ENCODE measurements around the gene SERPINB6. TPM values are rescaled to one million over a fixed set of nuclear protein-coding genes. Genes with fewer than 3 reads are reported as not detected.
A peak's percentile ranks its signal among the peaks of the same experiment; 100 is the strongest.

Gene SERPINB6
- total RNA-seq (2014; rRNA removed; shearing (Covaris generic)) (95.7 and 141 TPM in 2 replicates), polyA plus RNA-seq (2016; fragmentation: Nextera tagmentation; extraction: Ambion mirVana) (149 and 153 TPM in 2 replicates)

- Histone ChIP-seq H3K27me3 (replicated peaks; ENCODE audit: insufficient read depth) (no peaks in the 10 kb centered on the region), H3K4me3 (peak within 1 kb of the TSS; percentile 74), H3K79me2 (ENCODE audit: insufficient read depth) (peaks cover 51% of the 10 kb centered on the region), H3K27ac (peak within 1 kb of the TSS; percentile 85), H4K20me1 (ENCODE audit: insufficient read depth) (no peaks in the 10 kb centered on the region), H3K36me3 (ENCODE audit: low read depth) (0 out of 2 replicates have a peak, but pooled peaks cover 5% of the 10 kb centered on the region), H3K9ac (peak within 1 kb of the TSS; percentile 88), H3K9me3 (ENCODE audit: low read depth) (no peaks in the 10 kb centered on the region), H3F3A (ENCODE audit: insufficient read depth) (peaks cover 28% of the 10 kb centered on the region), H3K4me2 (ENCODE audit: unreplicated experiment) (peak within 1 kb of the TSS; percentile 96), H3K9me2 (ENCODE audit: insufficient read depth) (no peaks in the 10 kb centered on the region), H2AFZ (peak within 1 kb of the TSS; percentile 92), H3K4me1 (ENCODE audit: insufficient read depth) (peaks cover 36% of the 10 kb centered on the region)
- 3 to 4% methylated on average over 46 to 62 of the region's 63 CpGs for whole genome bisulfite sequencing, 2 experiments (ENCODE audit: low coverage in 1 of 2, low lambda C conversion rate in 2 of 2, missing lambda C conversion rate in 2 of 2)
- in situ Hi-C loops (cut with MboI): no loop called here
- TF ChIP-seq EZH2phosphoT487 (IDR thresholded peaks at IDR 0.05; ENCODE audit: insufficient read depth, low read depth): no peak
- TF ChIP-seq EZH2 (IDR thresholded peaks at IDR 0.05; ENCODE audit: insufficient read depth, poor library complexity, severe bottlenecking): no peak
- DNase-seq: peak; percentile 81
Measured at GRCh38 chr6:2971420-2972218, at the start of gene SERPINB6. SERPINB6 (minus strand) TSS chr6:2971567; CDS start chr6:2959332, 12,235 bp downstream.

DNA sequence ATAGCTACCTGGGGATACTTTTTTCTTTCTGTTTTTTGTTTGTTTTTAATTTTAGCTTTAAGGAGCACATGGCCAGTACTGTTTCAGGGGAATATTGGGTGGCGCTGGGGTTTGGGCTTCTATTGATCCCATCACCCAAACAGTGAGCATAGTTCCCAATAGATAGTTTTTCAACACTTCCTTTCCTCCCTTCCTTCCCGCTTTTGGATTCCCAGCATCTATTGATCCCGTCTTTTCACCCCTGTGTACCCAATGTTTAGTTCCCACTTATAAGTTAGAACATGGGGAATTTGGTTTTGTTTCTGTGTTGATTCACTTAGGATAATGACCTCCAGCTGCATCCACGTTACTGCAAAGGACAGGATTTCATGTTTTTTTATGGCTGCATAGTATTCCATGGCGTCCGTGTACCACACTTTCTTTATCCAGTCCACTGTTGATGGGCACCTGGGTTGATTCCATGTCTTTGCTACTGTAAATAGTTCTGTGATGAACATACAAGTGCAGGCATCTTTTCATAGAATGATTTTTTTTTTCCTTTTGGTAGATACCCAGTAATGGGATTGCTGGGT is 48.5 kb upstream of the SERPINB6 start:
- no peaks in the 10 kb centered on the region for H3K9me3 ChIP-seq (ENCODE audit: low read depth)
- H3K36me3 ChIP-seq (ENCODE audit: low read depth): peaks cover 13% of the 10 kb centered on the region; the same call in 1 of the 2 replicates
- H4K20me1 ChIP-seq (ENCODE audit: insufficient read depth): no peaks in the 10 kb centered on the region
- no peak overlapping the region for H3K27ac ChIP-seq
- no peak overlapping the region for H3K4me2 ChIP-seq (ENCODE audit: unreplicated experiment)
- H3K4me1 ChIP-seq (ENCODE audit: insufficient read depth): peaks cover 15% of the 10 kb centered on the region
- in situ Hi-C loops (cut with MboI): no loop called here
- no peak for TF ChIP-seq EZH2 (IDR thresholded peaks at IDR 0.05; ENCODE audit: insufficient read depth, poor library complexity, severe bottlenecking)
- TF ChIP-seq EZH2phosphoT487 (IDR thresholded peaks at IDR 0.05; ENCODE audit: insufficient read depth, low read depth): no peak
- no peak overlapping the region for H2AFZ ChIP-seq
- no peak for DNase-seq
- H3K79me2 ChIP-seq (ENCODE audit: insufficient read depth): peaks cover 32% of the 10 kb centered on the region
- peaks cover 44% of the 10 kb centered on the region for H3F3A ChIP-seq (ENCODE audit: insufficient read depth)
- 96 to 100% methylated on average over 6 of the region's 6 CpGs for WGBS, 2 experiments (ENCODE audit: low coverage in 1 of 2, low lambda C conversion rate in 2 of 2, missing lambda C conversion rate in 2 of 2)
- H3K27me3 ChIP-seq (replicated peaks; ENCODE audit: insufficient read depth): no peaks in the 10 kb centered on the region
- no peaks in the 10 kb centered on the region for H3K9me2 ChIP-seq (ENCODE audit: insufficient read depth)
- no peak overlapping the region for H3K4me3 ChIP-seq
- H3K9ac ChIP-seq: no peak overlapping the region

DNA sequence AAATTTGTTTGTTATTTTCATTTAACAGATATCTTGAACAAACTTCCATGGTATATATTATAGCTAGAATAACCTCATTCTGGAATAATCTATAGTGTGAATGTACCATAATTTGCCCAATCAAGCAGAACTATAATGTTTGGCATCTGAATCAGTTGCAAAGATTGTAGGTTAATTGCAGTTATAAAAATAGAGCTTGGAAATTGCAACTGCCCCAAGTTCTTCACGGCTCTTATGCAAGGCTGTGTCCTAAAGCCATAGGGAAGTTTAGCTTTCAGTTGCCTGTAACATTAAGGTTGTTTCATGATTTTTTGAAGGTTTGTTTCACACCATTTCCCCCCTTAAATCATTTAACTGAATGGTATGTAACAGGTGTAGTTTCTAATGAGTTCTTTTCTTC is 47.7 kb upstream of the SERPINB6 start:
- in situ Hi-C loops (cut with MboI): no loop called here

DNA sequence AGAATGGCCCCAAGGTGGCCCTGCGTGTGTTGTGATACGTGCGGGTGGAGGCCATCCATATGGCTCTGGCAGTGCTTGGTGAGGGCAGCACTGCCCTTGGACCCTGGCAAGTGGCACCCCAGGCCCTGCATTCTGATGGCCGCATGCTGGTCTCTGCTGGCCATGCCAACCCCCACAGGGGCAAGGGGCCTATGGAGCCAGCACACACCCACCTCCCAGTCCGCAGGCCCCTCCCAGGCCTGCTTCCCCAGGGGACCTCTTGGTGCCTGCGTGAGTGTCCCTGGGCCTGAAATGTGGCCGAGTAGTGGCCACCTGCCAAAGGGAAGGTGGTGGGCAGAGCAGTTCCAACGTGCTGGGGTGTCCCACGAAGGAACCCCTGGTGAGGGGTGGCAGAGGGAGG is 45.9 kb upstream of the SERPINB6 start:
- WGBS, 2 experiments (ENCODE audit: low coverage in 1 of 2, low lambda C conversion rate in 2 of 2, missing lambda C conversion rate in 2 of 2): 89% methylated on average over 8 to 9 of the region's 9 CpGs
- H3K79me2 ChIP-seq (ENCODE audit: insufficient read depth): peaks cover 29% of the 10 kb centered on the region
- H3K4me2 ChIP-seq (ENCODE audit: unreplicated experiment): no peak overlapping the region
- H3K36me3 ChIP-seq (ENCODE audit: low read depth): peaks cover 17% of the 10 kb centered on the region; the same call in 1 of the 2 replicates
- no peaks in the 10 kb centered on the region for H4K20me1 ChIP-seq (ENCODE audit: insufficient read depth)
- TF ChIP-seq EZH2 (IDR thresholded peaks at IDR 0.05; ENCODE audit: insufficient read depth, poor library complexity, severe bottlenecking) (no peak), EZH2phosphoT487 (IDR thresholded peaks at IDR 0.05; ENCODE audit: insufficient read depth, low read depth) (no peak)
- no peak overlapping the region for H3K4me3 ChIP-seq
- H2AFZ ChIP-seq: no peak overlapping the region
- peaks cover 4% of the 10 kb centered on the region; the same call in 1 of the 2 replicates for H3K4me1 ChIP-seq (ENCODE audit: insufficient read depth)
- DNase-seq: no peak
- no peak overlapping the region for H3K9ac ChIP-seq
- no peaks in the 10 kb centered on the region for H3K9me2 ChIP-seq (ENCODE audit: insufficient read depth)
- H3F3A ChIP-seq (ENCODE audit: insufficient read depth): peaks cover 22% of the 10 kb centered on the region
- in situ Hi-C loops (cut with MboI): no loop called here
- no peak overlapping the region for H3K27ac ChIP-seq
- no peaks in the 10 kb centered on the region for H3K9me3 ChIP-seq (ENCODE audit: low read depth)
- H3K27me3 ChIP-seq (replicated peaks; ENCODE audit: insufficient read depth): no peaks in the 10 kb centered on the region

More for the DNA sequence above, 47.7 kb upstream of the SERPINB6 start:
- Histone ChIP-seq H3F3A (ENCODE audit: insufficient read depth) (peaks cover 36% of the 10 kb centered on the region), H3K9me2 (ENCODE audit: insufficient read depth) (no peaks in the 10 kb centered on the region), H3K79me2 (ENCODE audit: insufficient read depth) (peaks cover 32% of the 10 kb centered on the region), H3K9ac (no peak overlapping the region), H4K20me1 (ENCODE audit: insufficient read depth) (no peaks in the 10 kb centered on the region), H3K27me3 (replicated peaks; ENCODE audit: insufficient read depth) (no peaks in the 10 kb centered on the region), H3K4me2 (ENCODE audit: unreplicated experiment) (no peak overlapping the region), H3K9me3 (ENCODE audit: low read depth) (no peaks in the 10 kb centered on the region), H2AFZ (no peak overlapping the region), H3K36me3 (ENCODE audit: low read depth) (peaks cover 13% of the 10 kb centered on the region; the same call in 1 of the 2 replicates), H3K27ac (no peak overlapping the region), H3K4me3 (no peak overlapping the region), H3K4me1 (ENCODE audit: insufficient read depth) (peaks cover 8% of the 10 kb centered on the region)
- WGBS, 2 experiments (ENCODE audit: low coverage in 1 of 2, low lambda C conversion rate in 2 of 2, missing lambda C conversion rate in 2 of 2): 100% methylated on average over 1 of the region's 1 CpG
- TF ChIP-seq EZH2phosphoT487 (IDR thresholded peaks at IDR 0.05; ENCODE audit: insufficient read depth, low read depth): no peak
- TF ChIP-seq EZH2 (IDR thresholded peaks at IDR 0.05; ENCODE audit: insufficient read depth, poor library complexity, severe bottlenecking): no peak
- DNase-seq: no peak

Data from GM23248 (cell line).